T-helper 22 cell (primary cell): ENCODE measurements around the gene PDCD10.

Source experiments
- DNase-seq: peaks from one replicate; pipeline ENCODE4 v3.0.0-alpha.2; 2020; ENCODE audit warnings: low read depth

The PDCD10 gene

DNA sequence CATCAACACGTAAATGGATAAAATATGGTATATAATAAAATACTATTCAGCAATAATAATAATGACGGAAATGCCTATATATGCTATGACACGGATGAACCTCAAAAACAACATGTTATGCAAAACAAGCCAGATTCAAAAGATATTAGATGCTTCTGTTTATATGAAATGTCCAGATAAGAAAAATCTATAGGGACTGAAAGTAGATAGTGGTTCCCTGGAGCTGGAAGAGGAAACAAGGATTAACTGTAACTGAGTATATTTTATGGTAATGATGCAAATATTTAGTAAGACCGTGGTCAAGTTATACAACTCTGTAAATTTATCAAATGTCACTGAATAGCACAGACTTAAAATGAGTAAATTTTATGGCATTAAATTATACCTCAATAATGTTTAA, 55.2 kb downstream of the PDCD10 start:
- no peak for DNase-seq

DNA sequence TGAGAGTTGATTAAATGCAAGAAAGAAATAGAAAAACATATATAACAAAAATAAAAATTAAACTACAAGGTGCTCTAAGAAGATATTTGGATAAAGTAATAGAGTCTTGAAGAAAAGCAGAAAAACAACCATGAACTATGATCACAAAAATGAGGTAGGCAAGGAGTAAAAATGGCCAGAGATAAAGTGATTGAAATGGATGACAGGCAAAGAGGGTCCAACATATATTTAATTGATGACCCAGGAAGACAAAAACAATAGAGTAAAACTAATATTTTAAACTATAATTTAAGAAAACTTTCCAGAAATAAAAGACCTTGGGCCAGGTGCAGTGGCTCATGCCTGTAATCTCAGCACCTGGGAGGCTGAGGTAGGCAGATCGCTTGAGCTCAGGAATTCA, 58.8 kb downstream of the PDCD10 start:
- no peak for DNase-seq

DNA sequence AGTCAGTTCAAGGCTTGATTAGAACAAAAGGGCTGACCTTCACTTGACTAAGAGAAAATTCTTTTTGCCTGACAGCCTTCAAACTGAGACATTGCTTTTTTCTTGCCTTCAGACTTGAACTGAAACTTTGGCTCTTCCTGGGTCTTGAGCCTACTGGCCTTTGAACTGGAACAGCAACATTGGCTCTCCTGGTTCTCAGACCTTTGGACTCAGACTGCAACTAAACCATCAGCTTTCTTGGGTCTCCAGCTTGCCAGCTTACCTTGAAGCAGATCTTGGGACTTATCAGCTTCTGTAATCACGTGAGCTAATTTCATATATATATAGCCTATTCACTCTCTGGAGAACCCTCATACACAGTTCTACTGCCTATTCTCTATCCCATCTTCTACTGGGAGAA, 61.5 kb downstream of the PDCD10 start:
- no peak for DNase-seq

DNA sequence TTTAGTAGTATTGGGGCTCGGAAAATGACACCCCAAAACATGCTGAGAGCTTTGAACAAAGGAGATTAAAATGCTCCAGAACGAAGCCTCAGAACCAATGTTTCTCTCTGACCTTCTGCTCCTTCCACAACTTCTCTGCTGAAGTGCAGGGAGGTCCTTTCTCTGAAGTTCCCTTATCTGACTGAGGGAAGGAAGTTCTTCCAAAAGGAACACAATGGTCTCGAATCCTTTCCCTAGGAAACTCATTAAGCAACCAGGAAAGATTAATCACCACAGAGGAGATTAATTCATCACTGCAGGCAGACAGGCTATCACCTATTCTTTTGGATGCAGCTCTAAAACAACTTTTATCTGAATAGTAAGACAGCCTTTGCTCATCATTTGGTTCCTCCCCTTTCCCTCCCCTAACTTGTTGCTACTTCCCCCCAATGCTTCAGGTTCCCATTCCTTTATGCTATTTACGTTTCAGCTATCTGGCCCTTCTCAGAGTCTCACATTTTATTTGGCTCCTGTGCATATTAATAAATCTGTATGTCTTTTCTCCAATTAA, 62.7 kb downstream of the PDCD10 start:
- DNase-seq = no peak

DNA sequence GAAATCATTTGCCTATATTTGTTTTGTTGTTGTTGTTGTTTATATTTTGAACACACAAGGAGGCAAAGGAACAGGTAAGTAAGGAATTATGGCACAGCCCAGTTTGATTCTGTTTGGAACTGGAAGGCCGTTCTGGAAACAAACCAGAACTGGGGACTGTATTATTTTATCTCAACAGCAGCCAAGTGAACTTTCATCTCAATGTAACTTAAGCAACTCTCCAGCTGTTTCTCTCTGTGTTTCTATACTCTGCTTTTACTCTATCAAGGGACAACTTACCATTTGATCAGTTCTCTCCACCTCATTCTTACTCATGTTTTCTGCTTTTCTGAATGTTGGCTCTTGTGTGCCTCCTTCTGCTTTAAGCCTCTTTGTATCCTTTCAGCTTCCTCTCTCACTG, 65.0 kb downstream of the PDCD10 start:
- DNase-seq = no peak

DNA sequence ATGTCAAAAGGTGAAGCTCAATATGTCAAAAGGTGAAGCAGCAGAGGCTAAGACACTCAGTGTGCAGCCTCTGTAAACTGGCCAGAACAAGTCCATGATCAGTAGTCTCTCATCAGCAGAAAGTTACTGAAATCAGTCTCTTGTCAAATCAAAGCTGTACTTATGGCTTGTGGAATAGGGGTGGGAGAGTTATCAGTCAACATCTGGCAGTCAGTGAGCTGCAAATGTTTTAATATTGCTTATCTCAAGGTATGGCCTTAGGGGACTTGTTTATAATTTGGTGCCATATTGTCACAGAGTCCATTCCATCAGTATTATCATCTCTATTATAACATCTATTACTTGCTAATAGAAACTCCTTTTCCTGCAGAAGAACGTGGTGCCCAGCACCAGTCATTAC, 66.0 kb downstream of the PDCD10 start:
- no peak for DNase-seq

DNA sequence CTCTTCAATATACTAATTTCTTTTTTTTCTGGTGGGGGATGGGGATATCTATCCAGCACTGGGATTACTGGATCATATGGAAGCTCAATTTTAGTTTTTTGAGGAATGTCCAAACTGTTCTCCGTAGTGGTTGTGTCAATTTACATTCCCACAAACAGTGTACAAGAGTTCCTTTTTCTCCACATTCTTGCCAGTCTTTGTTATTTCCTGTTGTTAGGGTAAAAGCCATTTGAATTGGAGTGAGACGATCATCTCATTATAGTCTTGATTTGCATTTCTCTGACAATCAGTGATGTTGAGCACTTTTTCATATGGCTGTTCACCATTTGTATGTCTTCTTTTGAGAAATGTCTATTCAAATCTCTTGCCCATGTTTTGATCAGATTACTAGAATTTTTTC, 68.1 kb downstream of the PDCD10 start:
- DNase-seq = no peak

DNA sequence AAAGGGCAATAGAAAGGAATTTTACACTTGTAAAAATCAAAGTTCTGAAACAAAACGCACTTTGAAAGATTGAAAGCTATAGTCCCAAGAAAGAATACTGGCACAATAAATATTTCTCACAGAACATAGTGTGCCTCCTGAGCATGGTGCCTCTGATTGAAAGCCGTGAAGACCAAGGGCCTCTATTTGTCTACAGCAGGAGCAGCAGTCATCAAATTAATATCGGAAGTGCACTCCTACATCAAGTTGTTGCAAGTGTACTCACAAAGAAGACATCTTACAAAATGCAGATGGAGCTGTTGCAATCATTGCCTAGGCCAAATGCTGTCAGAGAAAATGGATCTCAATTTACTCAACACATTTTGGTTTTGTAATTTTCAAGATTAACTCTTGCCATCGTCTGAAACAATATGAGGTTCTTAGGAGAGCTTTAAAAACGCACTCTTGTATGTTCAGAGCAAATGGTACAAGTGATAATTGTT, 71.7 kb downstream of the PDCD10 start:
- no peak for DNase-seq

DNA sequence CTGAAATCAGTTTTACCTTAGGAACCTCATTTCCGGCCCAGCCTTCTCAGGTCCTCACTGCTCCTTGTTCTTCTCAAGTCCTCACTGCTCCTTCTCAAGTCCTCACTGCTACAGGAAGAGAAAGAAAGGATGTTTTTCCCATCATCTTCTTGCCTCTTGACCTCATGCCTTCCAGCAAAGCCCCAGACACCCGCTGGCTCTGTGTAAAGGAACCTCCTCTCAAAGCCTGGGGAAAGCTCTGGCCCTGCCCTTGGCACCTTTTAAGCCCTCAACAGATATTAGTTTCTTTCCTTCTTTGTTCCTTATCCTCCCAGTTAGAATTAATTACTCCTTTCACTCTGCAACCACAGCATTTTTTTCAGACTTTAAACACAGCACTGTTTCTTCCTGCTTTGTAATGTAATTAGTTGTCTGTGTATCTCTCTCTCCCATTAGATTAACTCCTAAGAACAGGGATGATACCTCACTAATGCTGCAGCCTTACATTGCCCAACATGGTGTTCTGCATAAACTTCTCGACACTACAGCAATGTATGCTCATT, 76.9 kb downstream of the PDCD10 start:
- no peak for DNase-seq

DNA sequence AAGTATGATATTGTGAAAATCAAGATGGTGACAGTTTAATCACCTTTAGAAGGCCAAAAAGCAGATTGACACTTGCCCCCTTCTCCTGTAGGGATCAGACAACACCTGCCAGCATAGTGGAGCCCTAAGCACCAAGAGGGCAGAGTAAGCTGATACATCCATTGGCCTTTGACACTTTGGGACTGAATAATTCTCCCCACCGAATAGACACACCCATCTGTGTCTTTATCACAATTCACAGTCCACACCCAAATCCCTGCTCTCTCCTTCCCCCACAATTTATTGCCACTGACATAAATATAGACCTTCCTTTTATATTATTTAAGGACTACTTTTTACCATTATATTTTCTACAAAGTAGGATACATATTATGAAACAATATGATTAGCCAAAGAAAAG, 77.9 kb downstream of the PDCD10 start:
- no peak for DNase-seq

DNA sequence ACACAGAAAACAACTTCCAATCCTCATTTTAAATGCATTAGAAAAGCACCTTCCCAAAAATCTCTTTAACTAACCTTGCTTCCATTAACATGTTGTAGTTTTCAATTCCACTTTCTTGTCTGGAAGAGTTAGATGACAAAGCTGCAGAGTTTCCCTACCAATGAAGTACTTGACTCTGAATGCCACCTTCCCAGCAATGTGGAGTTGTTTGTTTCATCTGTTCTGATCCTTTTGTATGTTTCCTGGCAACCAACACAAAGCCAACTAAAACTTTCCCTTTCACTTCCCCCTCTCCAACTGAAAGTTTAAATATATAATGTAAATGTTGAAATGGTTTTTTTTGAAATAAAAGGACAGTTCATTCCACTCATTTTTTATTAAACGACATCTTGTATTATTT, 80.9 kb downstream of the PDCD10 start, which contains the start of gene WDR49:
Gene WDR49 (minus strand): TSS at position 183 of the 400 bp plus-strand sequence. CDS start 517 bp downstream, outside the sequence.
- DNase-seq = no peak

DNA sequence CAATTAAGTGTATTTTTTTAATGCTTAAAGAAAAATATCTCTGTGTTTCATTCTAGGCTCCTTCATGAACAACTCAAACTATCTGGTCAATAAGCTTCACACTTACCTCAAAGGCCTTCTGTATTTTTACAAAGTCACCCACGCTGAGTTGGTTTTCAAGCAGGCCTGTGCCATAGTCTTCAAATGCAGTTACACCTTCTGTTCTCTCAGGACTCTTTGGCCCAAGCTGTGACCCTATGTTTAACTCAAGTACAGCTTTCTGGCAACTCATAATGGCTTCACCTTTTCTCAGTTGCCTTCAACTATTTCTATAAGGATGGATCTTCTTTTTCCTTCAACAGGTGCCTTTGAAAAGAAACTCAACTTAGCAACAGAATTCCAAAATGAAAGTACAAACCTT, 81.5 kb downstream of the PDCD10 start:
- DNase-seq = no peak

DNA sequence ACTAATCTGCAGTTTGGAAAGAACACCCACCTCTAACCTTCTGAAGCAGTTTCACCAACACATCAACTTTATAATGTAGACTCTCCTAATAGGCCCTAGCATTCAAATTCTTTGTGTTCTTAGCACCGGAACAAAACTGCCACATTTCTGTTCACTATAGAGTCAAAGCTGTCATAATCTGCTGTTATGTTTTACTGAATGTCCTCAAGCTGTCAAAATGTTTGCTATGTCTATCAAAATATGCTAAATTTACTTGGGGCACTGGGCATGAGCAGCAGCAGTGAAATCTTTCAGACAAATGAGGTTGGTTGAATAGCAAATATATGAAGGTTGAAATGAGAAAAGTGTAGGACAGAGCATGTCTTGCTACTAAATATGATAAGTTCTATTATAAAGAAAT, 82.9 kb downstream of the PDCD10 start:
- no peak for DNase-seq

DNA sequence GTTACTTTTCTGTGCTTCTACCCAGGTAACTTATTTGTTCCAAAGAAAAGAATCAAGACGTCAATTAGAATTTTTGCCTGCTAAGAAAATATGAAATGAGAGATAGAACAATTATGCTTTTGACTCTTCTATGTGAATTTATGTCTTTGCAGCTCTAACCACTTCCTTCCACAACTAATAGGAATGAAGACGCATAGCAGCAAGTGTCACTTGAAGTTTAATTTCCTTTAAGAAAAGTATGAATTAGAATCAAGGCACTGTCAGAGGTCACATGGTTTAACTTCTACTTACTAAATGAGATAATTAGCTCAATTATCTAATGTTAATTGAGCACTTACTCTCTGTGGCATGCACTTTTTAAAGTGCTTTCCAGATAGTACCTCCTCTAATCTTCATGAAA, 84.2 kb downstream of the PDCD10 start:
- no peak for DNase-seq

DNA sequence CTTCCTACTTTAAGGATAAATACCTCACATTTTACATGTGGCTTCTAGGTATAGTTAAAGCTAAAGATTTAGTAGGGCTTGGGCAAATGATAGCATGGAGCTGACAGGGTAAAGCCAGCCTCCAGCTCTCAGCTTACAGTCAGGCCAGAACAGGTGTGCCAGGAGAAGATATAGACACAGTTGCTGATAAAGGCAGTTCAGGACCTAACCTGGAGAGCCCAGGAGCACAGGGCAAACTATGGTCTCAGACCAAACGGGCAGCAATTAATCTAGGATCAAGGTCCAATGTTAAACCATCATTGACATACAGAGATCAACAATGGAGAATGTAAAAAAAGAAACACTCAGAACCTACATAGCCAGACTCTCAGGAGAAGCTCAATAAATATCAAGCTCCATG, 84.9 kb downstream of the PDCD10 start:
- DNase-seq = no peak

DNA sequence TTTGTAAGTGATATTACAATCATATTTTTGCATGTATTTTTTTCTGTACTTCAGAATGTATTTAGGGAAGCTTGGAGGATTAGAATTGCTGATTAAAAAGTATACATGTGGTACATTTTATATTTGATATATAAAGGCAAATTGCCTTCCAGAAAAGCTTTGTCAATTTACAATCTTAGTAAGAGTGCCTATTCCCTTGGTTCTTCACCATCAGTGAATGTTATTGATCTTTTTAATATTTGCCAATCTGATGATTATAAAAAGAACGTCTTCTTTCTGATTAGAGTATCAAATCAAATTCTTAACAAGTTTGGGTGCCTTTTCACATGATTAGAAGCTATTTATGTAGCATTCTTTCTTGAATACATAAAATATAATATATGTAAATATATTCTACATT, 90.1 kb downstream of the PDCD10 start:
- DNase-seq = no peak
